PC-9 (cell line): ENCODE data around the gene ALK. TPM values are rescaled to one million over a fixed set of nuclear protein-coding genes. Genes with fewer than 3 reads are reported as not detected.
A peak's percentile ranks its signal among the peaks of the same experiment; 100 is the strongest.

Experiments used
- BruUV-seq: library from RNA; stranded (reverse); fragments of 400-500 nt; replicated peaks from 2 replicates; lab custom pipeline; 2021; lab: Mats Ljungman, UMichigan
- CTCF ChIA-PET: fragments of 300-600 bp; sonication (Branson Sonifier 250); formaldehyde crosslinking; loops from one replicate; lab custom pipeline; 2022; ENCODE audit warnings: antibody characterized with exemption; lab: Charles Lee
- POLR2A ChIA-PET: fragments of 300-600 bp; sonication (Branson Sonifier 250); formaldehyde crosslinking; loops from one replicate; lab custom pipeline; 2022; ENCODE audit warnings: antibody characterized with exemption; ENCODE audit not compliant: unreplicated experiment; lab: Charles Lee
- DNase-seq, 2 experiments: peaks; one replicate each; pipeline versions ENCODE4 v3.0.0 to v3.0.0-alpha.2; 2015 to 2022; ENCODE audit warnings: mixed read lengths in 1 of 2
- H2AFZ ChIP-seq: fragments of 200-600 bp; sonication (generic); 2 replicates; pipeline ENCODE4 v1.8.1; 2017; ENCODE audit warnings: antibody characterized with exemption
- H3F3A ChIP-seq: fragments of 200-600 bp; sonication (generic); 2 replicates; pipeline ENCODE4 v1.8.1; 2017; ENCODE audit warnings: antibody characterized with exemption, mild to moderate bottlenecking, low read depth; ENCODE audit not compliant: insufficient read depth
- H3K27ac ChIP-seq: fragments of 200-600 bp; sonication (generic); 2 replicates; pipeline ENCODE4 v1.6.1; 2016; ENCODE audit warnings: mixed run types
- H3K27me3 ChIP-seq: fragments of 200-600 bp; sonication (generic); 2 replicates; pipeline ENCODE4 v1.6.1; 2016; ENCODE audit warnings: low read depth, mixed run types; ENCODE audit not compliant: insufficient read depth
- H3K36me3 ChIP-seq: fragments of 200-600 bp; sonication (generic); 2 replicates; pipeline ENCODE4 v1.6.1; 2016; ENCODE audit warnings: low read depth, mixed run types
- H3K4me1 ChIP-seq: fragments of 200-600 bp; sonication (generic); replicated peaks from 2 replicates; pipeline ENCODE4 v1.6.1; 2016; ENCODE audit warnings: mixed run types; ENCODE audit not compliant: insufficient read depth
- H3K4me2 ChIP-seq: fragments of 200-600 bp; sonication (generic); 2 replicates; pipeline ENCODE4 v1.6.1; 2017; ENCODE audit warnings: mixed run types
- H3K4me3 ChIP-seq: fragments of 200-600 bp; sonication (generic); 2 replicates; pipeline ENCODE4 v1.6.1; 2016; ENCODE audit warnings: mixed run types
- H3K79me2 ChIP-seq: fragments of 200-600 bp; sonication (generic); 2 replicates; pipeline ENCODE4 v1.6.1; 2017; ENCODE audit warnings: low read depth, mixed run types
- H3K9me2 ChIP-seq: fragments of 200-600 bp; sonication (generic); 2 replicates; pipeline ENCODE4 v1.8.1; 2017; ENCODE audit warnings: mild to moderate bottlenecking; ENCODE audit not compliant: insufficient read depth
- H3K9me3 ChIP-seq: fragments of 200-600 bp; sonication (generic); 2 replicates; pipeline ENCODE4 v1.8.1; 2016; ENCODE audit warnings: low read depth; ENCODE audit not compliant: insufficient read depth
- H4K20me1 ChIP-seq: fragments of 200-600 bp; sonication (generic); 2 replicates; pipeline ENCODE4 v1.8.1; 2017; ENCODE audit not compliant: insufficient read depth
- CTCF ChIP-seq: fragments of 200-600 bp; sonication (generic); conservative IDR thresholded peaks from 2 replicates; pipeline ENCODE4 v1.6.1; 2017; ENCODE audit warnings: mixed run types, antibody characterized with exemption, mild to moderate bottlenecking, moderate library complexity
- EZH2 ChIP-seq: fragments of 200-600 bp; sonication (generic); IDR thresholded peaks from 2 replicates; pipeline ENCODE4 v1.8.0; 2017; ENCODE audit warnings: antibody characterized with exemption, low read depth
- intact Hi-C: fragments of 100-400 bp; cut with micrococcal nuclease; formaldehyde crosslinking; loops from one replicate; pipeline ENCODE4 v1.10.0; 2022; ENCODE audit not compliant: unreplicated experiment
- total RNA-seq: library from RNA; stranded (reverse); gene quantifications from 2 replicates; pipeline ENCODE4 v1.2.3, GENCODE V29; 2021

The ALK gene
- total RNA-seq, 1 experiment from 2014 or later: not detected

GRCh38 chr2:29388071-29388470 is 533.3 kb downstream of the ALK start:
- no TSS peak for BruUV-seq
- H3K27ac ChIP-seq: no peak overlapping the region
- no peaks in the 10 kb centered on the region for H3K9me3 ChIP-seq
- H3K36me3 ChIP-seq: no peaks in the 10 kb centered on the region
- no peaks in the 10 kb centered on the region for H3K4me1 ChIP-seq
- no peak for DNase-seq
- ChIA-PET POLR2A (no interaction called here), CTCF (no interaction called here)
- H3K27me3 ChIP-seq: peaks cover 94% of the 10 kb centered on the region
- no peak overlapping the region for H3K4me3 ChIP-seq
- no peak for TF ChIP-seq EZH2
- no peak for TF ChIP-seq CTCF
- no peak overlapping the region for H2AFZ ChIP-seq
- no peaks in the 10 kb centered on the region for H4K20me1 ChIP-seq
- H3F3A ChIP-seq: no peaks in the 10 kb centered on the region
- no peak overlapping the region for H3K4me2 ChIP-seq
- H3K9me2 ChIP-seq: no peaks in the 10 kb centered on the region
- H3K79me2 ChIP-seq: no peaks in the 10 kb centered on the region
- intact Hi-C loops: no loop called here

GRCh38 chr2:29382486-29382885 is 538.9 kb downstream of the ALK start:
- intact Hi-C loops: no loop called here
- Histone ChIP-seq H4K20me1 (no peaks in the 10 kb centered on the region), H3K36me3 (no peaks in the 10 kb centered on the region), H3K9me3 (no peaks in the 10 kb centered on the region), H3K79me2 (no peaks in the 10 kb centered on the region), H3F3A (no peaks in the 10 kb centered on the region), H3K4me3 (no peak overlapping the region), H2AFZ (no peak overlapping the region), H3K9me2 (no peaks in the 10 kb centered on the region), H3K27ac (no peak overlapping the region), H3K4me2 (no peak overlapping the region), H3K4me1 (no peaks in the 10 kb centered on the region), H3K27me3 (peaks cover 78% of the 10 kb centered on the region)
- DNase-seq: no peak
- TF ChIP-seq CTCF (no peak), EZH2 (no peak)
- CTCF ChIA-PET: interaction anchor here (0.7 kb wide), 1 partner anchor 708 kb away, joined by 4 read pairs; no protein-coding TSS in a partner anchor
- no TSS peak for BruUV-seq
- POLR2A ChIA-PET: no interaction called here

- no peaks in the 10 kb centered on the region for H3F3A ChIP-seq
These were observed 543.6 kb downstream of the ALK start for GRCh38 chr2:29377788-29378187.

More at GRCh38 chr2:29377788-29378187, 543.6 kb downstream of the ALK start:
- Histone ChIP-seq H3K27me3 (peaks cover 54% of the 10 kb centered on the region), H3K27ac (no peak overlapping the region), H3K79me2 (no peaks in the 10 kb centered on the region), H3K9me2 (no peaks in the 10 kb centered on the region), H2AFZ (no peak overlapping the region), H3K4me2 (no peak overlapping the region), H4K20me1 (no peaks in the 10 kb centered on the region), H3K4me3 (no peak overlapping the region), H3K9me3 (no peaks in the 10 kb centered on the region), H3K4me1 (no peaks in the 10 kb centered on the region), H3K36me3 (no peaks in the 10 kb centered on the region)
- ChIA-PET CTCF (no interaction called here), POLR2A (no interaction called here)
- no TSS peak for BruUV-seq
- TF ChIP-seq EZH2: no peak
- no peak for TF ChIP-seq CTCF
- peak in 1 of 2 experiments; percentile 11 for DNase-seq
- intact Hi-C loops: no loop called here
